K562 (cell line): ENCODE data around the gene MMAB. TPM values are rescaled to one million over a fixed set of nuclear protein-coding genes. Genes with fewer than 3 reads are reported as not detected.

Experiments
- ATAC-seq: fragments of 200-7000 bp; cut with Tn5 transposase; 3 replicates; pipeline ENCODE4 v1.9.1; 2020; ENCODE audit warnings: moderate library complexity
- BruUV-seq: library from RNA; stranded (reverse); fragments of 400-500 nt; replicated peaks from 2 replicates; lab custom pipeline; 2021; lab: Mats Ljungman, UMichigan
- CTCF ChIA-PET: fragments of 300-600 bp; formaldehyde crosslinking; extraction: SDS; loops from one replicate; lab custom pipeline; 2021; ENCODE audit warnings: low intra/inter-chr PET ratio; lab: Yijun Ruan, JAX
- POLR2A ChIA-PET: fragments of 300-600, 350-650 bp; sonication (Branson Sonifier 250); formaldehyde crosslinking; extraction: SDS; loops from one replicate; lab custom pipeline; 2021; ENCODE audit warnings: antibody characterized with exemption, inconsistent platforms; lab: Yijun Ruan, JAX
- DNase-seq, 4 experiments: peaks; one replicate each; pipeline versions ENCODE4 v3.0.0 to v3.0.0-alpha.2; 2011 to 2018; ENCODE audit warnings: low spot score in 3 of 4, mixed read lengths in 3 of 4; ENCODE audit errors: extremely low read depth in 1 of 4
- FAIRE-seq: peaks from 2 replicates; lab custom pipeline; 2011; peaks lifted over from hg19 to GRCh38; lab: Jason Lieb, UNC
- H2AFZ ChIP-seq: 2 replicates; pipeline ENCODE4 v1.6.0; 2011; ENCODE audit warnings: low read depth, low read length, control low read depth, inconsistent platforms
- H3K27ac ChIP-seq: fragments of 200-600 bp; 3 replicates; pipeline ENCODE4 v1.8.0; 2011; ENCODE audit warnings: low read depth, mild to moderate bottlenecking, control low read depth, inconsistent platforms, low read length, moderate library complexity, mixed read lengths; ENCODE audit errors: extremely low read depth
- H3K27me3 ChIP-seq, 2 experiments: fragments of 300-600 bp in 1 of 2; 2 replicates in 1 of 2; 3 replicates in 1 of 2; pipeline versions ENCODE4 v1.6.0 to v1.8.0; 2011; ENCODE audit warnings: inconsistent platforms in 2 of 2, low read length in 2 of 2, mild to moderate bottlenecking in 1 of 2, mixed read lengths in 1 of 2, moderate library complexity in 1 of 2; ENCODE audit not compliant: control insufficient read depth in 2 of 2, insufficient read depth in 2 of 2
- H3K36me3 ChIP-seq: fragments of 300-600 bp; 3 replicates; pipeline ENCODE4 v1.8.0; 2011; ENCODE audit warnings: mild to moderate bottlenecking, low read length, inconsistent platforms; ENCODE audit not compliant: control insufficient read depth, insufficient read depth
- H3K4me1 ChIP-seq, 2 experiments: fragments of 200-600 bp in 1 of 2; replicated peaks in 1 of 2; 2 replicates in 1 of 2; 3 replicates in 1 of 2; pipeline versions ENCODE4 v1.5.1 to v1.8.0; 2011; ENCODE audit warnings: inconsistent platforms in 2 of 2, low read length in 2 of 2, mild to moderate bottlenecking in 1 of 2, mixed read lengths in 1 of 2, moderate library complexity in 1 of 2; ENCODE audit not compliant: control insufficient read depth in 2 of 2, insufficient read depth in 2 of 2
- H3K4me2 ChIP-seq: 2 replicates; pipeline ENCODE4 v1.6.1; 2011; ENCODE audit warnings: low read length, control low read depth, inconsistent platforms, mixed read lengths; ENCODE audit not compliant: insufficient read depth
- H3K4me3 ChIP-seq: fragments of 200-600 bp; sonication (generic), shearing (Covaris generic); 2 replicates; pipeline ENCODE4 v1.5.1; 2016; ENCODE audit warnings: control low read depth, inconsistent platforms
- H3K79me2 ChIP-seq: fragments of 200-600 bp; 3 replicates; pipeline ENCODE4 v1.8.0; 2011; ENCODE audit warnings: low read length, inconsistent platforms; ENCODE audit not compliant: control insufficient read depth, insufficient read depth
- H3K9ac ChIP-seq, 2 experiments: 2 replicates each; pipeline versions ENCODE4 v1.6.0 to v1.6.1; 2011; ENCODE audit warnings: low read depth in 2 of 2, low read length in 2 of 2, control low read depth in 1 of 2, inconsistent platforms in 1 of 2, mild to moderate bottlenecking in 1 of 2, mixed read lengths in 1 of 2; ENCODE audit not compliant: insufficient read depth in 1 of 2
- H3K9me1 ChIP-seq: one replicate; pipeline ENCODE4 v1.6.0; 2011; ENCODE audit warnings: inconsistent platforms, mild to moderate bottlenecking, low read length, moderate library complexity; ENCODE audit not compliant: control insufficient read depth, insufficient read depth
- H3K9me3 ChIP-seq: replicated peaks from 2 replicates; pipeline ENCODE4 v1.5.1; 2011; ENCODE audit warnings: low read depth, low read length, inconsistent platforms; ENCODE audit not compliant: control insufficient read depth, insufficient read depth
- H4K20me1 ChIP-seq: replicated peaks from 2 replicates; pipeline ENCODE4 v1.6.1; 2011; ENCODE audit warnings: low read length, inconsistent platforms, mixed read lengths; ENCODE audit not compliant: control insufficient read depth, insufficient read depth
- WGBS: fragments of 100-300 bp; shearing (Covaris generic); methylation state at CpG from one replicate; pipeline ENCODE4 v1.1.6; 2016; ENCODE audit warnings: low coverage, mixed read lengths; ENCODE audit not compliant: insufficient coverage; ENCODE audit errors: missing lambda C conversion rate; 5-methylcytosine and 5-hydroxymethylcytosine counted together
- in situ Hi-C: fragments of 300-500 bp; cut with MboI; formaldehyde crosslinking; loops from 4 replicates; pipeline ENCODE4 v1.15.0; 2018; ENCODE audit warnings: inconsistent platforms, mixed read lengths
- intact Hi-C: fragments of 100-400 bp; cut with micrococcal nuclease; formaldehyde crosslinking; loops from 2 replicates; pipeline ENCODE4 v1.14.2; 2022
- polyA plus RNA-seq, 8 experiments: library from polyadenylated mRNA; depleted of rRNA in 4 of 8; stranded (reverse) in 5 of 8; unstranded in 3 of 8; fragments of >200 nt; fragmentation: Nextera tagmentation in 2 of 8; fragmentation: Illumina TruSeq in 1 of 8; extraction: Ambion mirVana in 2 of 8; extraction: Trizol in 1 of 8; gene quantifications; 2 replicates each; pipeline versions ENCODE4 v1.2.1 to v1.2.3, GENCODE V29; 2011 to 2014; ENCODE audit warnings: inconsistent platforms in 1 of 8, missing spikeins in 1 of 8
- total RNA-seq, 7 experiments: library from RNA; depleted of rRNA in 6 of 7; stranded (reverse); fragments of >200 nt in 6 of 7; fragmentation: Illumina TruSeq in 2 of 7; extraction: Trizol in 2 of 7; gene quantifications; 2 replicates each; pipeline versions ENCODE4 v1.2.1 to v1.2.3, GENCODE V29; 2011 to 2021; ENCODE audit warnings: low replicate concordance in 1 of 7
- TF ChIP-seq, protein P1 (sequence below): fragments of 250-450 bp; sonication (Bioruptor Pico); IDR thresholded peaks from 2 replicates; pipeline ENCODE4 v1.5.0; 2020; ENCODE audit warnings: mild to moderate bottlenecking, borderline replicate concordance
- TF ChIP-seq, protein P2 (sequence below): sonication (generic); formaldehyde crosslinking; IDR thresholded peaks from 2 replicates; pipeline ENCODE4 v1.5.0; 2020; ENCODE audit warnings: missing genetic modification reagents

The MMAB gene
- total and polyA plus RNA-seq, 9 of the 15 experiments (the other 6 are each of a cell fraction or from before 2014, with no cell fraction given), result 9.5 to 76.1 (median 46.2) TPM

- H3K9me1 ChIP-seq, result no peaks in the 10 kb centered on the region
- DNase-seq (no peak), FAIRE-seq (no peak), ATAC-seq (no peak)
- H3K4me3 ChIP-seq, result no peak overlapping the region
- in situ Hi-C loops (no loop called here), intact Hi-C loops (loop anchor here (10.0 kb wide), 2 partner anchors 84 to 116 kb away; partner anchors contain the start of gene FAM222A)
- H3K9ac ChIP-seq, result no peak overlapping the region
- no peaks in the 10 kb centered on the region for H3K9me3 ChIP-seq
- TF ChIP-seq, protein P1, sequence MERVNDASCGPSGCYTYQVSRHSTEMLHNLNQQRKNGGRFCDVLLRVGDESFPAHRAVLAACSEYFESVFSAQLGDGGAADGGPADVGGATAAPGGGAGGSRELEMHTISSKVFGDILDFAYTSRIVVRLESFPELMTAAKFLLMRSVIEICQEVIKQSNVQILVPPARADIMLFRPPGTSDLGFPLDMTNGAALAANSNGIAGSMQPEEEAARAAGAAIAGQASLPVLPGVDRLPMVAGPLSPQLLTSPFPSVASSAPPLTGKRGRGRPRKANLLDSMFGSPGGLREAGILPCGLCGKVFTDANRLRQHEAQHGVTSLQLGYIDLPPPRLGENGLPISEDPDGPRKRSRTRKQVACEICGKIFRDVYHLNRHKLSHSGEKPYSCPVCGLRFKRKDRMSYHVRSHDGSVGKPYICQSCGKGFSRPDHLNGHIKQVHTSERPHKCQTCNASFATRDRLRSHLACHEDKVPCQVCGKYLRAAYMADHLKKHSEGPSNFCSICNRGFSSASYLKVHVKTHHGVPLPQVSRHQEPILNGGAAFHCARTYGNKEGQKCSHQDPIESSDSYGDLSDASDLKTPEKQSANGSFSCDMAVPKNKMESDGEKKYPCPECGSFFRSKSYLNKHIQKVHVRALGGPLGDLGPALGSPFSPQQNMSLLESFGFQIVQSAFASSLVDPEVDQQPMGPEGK, result no peak
- TF ChIP-seq, protein P2, sequence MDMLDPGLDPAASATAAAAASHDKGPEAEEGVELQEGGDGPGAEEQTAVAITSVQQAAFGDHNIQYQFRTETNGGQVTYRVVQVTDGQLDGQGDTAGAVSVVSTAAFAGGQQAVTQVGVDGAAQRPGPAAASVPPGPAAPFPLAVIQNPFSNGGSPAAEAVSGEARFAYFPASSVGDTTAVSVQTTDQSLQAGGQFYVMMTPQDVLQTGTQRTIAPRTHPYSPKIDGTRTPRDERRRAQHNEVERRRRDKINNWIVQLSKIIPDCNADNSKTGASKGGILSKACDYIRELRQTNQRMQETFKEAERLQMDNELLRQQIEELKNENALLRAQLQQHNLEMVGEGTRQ (CRISPR knock-in tag), result peak; percentile 14; the same call in 1 of the 2 replicates
- no peak overlapping the region for H3K27ac ChIP-seq
- no peaks in the 10 kb centered on the region for H3K79me2 ChIP-seq
- H2AFZ ChIP-seq, result no peak overlapping the region
- CTCF ChIA-PET, result no interaction called here
- peaks cover 4 to 18% of the 10 kb centered on the region in 2 experiments; a peak in 3 of 5 replicates for H3K4me1 ChIP-seq
- BruUV-seq, result no TSS peak
- H3K4me2 ChIP-seq, result no peak overlapping the region
- H4K20me1 ChIP-seq, result peaks cover 26% of the 10 kb centered on the region
- peaks cover 16% of the 10 kb centered on the region; the same call in 2 of the 3 replicates for H3K36me3 ChIP-seq
- POLR2A ChIA-PET, result interaction anchor here (0.6 to 1.5 kb wide), 3 partner anchors 9 to 165 kb away, joined by 3 to 5 read pairs (median 4); no protein-coding TSS in a partner anchor
- peaks cover 2 to 17% of the 10 kb centered on the region in 2 experiments; a peak in 2 of 5 replicates for H3K27me3 ChIP-seq
- WGBS, result 45% methylated on average over 7 of the region's 7 CpGs
Observed at GRCh38 chr12:109599087-109599486, 25.8 kb upstream of the MMAB start.
